Astrocyte (in vitro differentiated cells and primary cell): ENCODE data around the gene SLC16A13. TPM values are rescaled to one million over a fixed set of nuclear protein-coding genes. Genes with fewer than 3 reads are reported as not detected.

ENCODE experiments used
- DNase-seq: peaks from one replicate; pipeline ENCODE4 v3.0.0-alpha.2; 2010; ENCODE audit warnings: low read depth
- FAIRE-seq: peaks from 2 replicates; lab custom pipeline; 2011; peaks lifted over from hg19 to GRCh38; lab: Jason Lieb, UNC
- H2AFZ ChIP-seq: 2 replicates; pipeline ENCODE4 v1.6.0; 2012; ENCODE audit warnings: low read depth, low read length, inconsistent platforms
- H3K27ac ChIP-seq: 2 replicates; pipeline ENCODE4 v1.5.1; 2011; ENCODE audit warnings: low read depth, low read length, inconsistent platforms
- H3K27me3 ChIP-seq: 2 replicates; pipeline ENCODE4 v1.6.0; 2011; ENCODE audit warnings: low read length, inconsistent platforms; ENCODE audit not compliant: insufficient read depth
- H3K36me3 ChIP-seq: 2 replicates; pipeline ENCODE4 v1.5.1; 2011; ENCODE audit warnings: low read length, inconsistent platforms; ENCODE audit not compliant: insufficient read depth
- H3K4me1 ChIP-seq: 2 replicates; pipeline ENCODE4 v1.5.1; 2011; ENCODE audit warnings: low read length, inconsistent platforms; ENCODE audit not compliant: insufficient read depth
- H3K4me2 ChIP-seq: 2 replicates; pipeline ENCODE4 v1.6.0; 2012; ENCODE audit warnings: low read length, inconsistent platforms
- H3K4me3 ChIP-seq: 2 replicates; pipeline ENCODE4 v1.5.1; 2011; ENCODE audit warnings: low read depth, mild to moderate bottlenecking, low read length, inconsistent platforms; ENCODE audit not compliant: insufficient read depth
- H3K79me2 ChIP-seq: 2 replicates; pipeline ENCODE4 v1.6.0; 2012; ENCODE audit warnings: mild to moderate bottlenecking, low read length, inconsistent platforms; ENCODE audit not compliant: insufficient read depth
- H3K9ac ChIP-seq: 2 replicates; pipeline ENCODE4 v1.6.0; 2012; ENCODE audit warnings: mild to moderate bottlenecking, low read length, inconsistent platforms
- H3K9me3 ChIP-seq: 2 replicates; pipeline ENCODE4 v1.5.1; 2012; ENCODE audit warnings: low read depth, mild to moderate bottlenecking, low read length, inconsistent platforms; ENCODE audit not compliant: insufficient read depth
- H4K20me1 ChIP-seq: 2 replicates; pipeline ENCODE4 v1.6.0; 2012; ENCODE audit warnings: low read length, inconsistent platforms; ENCODE audit not compliant: insufficient read depth
- H3K27ac Mint-ChIP-seq: one replicate; pipeline ENCODE4 v1.8.0; 2021; ENCODE audit warnings: mild to moderate bottlenecking, mixed read lengths; ENCODE audit not compliant: unreplicated experiment
- H3K27me3 Mint-ChIP-seq: one replicate; pipeline ENCODE4 v1.8.0; 2021; ENCODE audit warnings: low read depth, mixed read lengths; ENCODE audit not compliant: unreplicated experiment
- H3K36me3 Mint-ChIP-seq: one replicate; pipeline ENCODE4 v1.8.0; 2021; ENCODE audit warnings: low read depth, mixed read lengths; ENCODE audit not compliant: unreplicated experiment
- H3K4me1 Mint-ChIP-seq: one replicate; pipeline ENCODE4 v1.8.0; 2021; ENCODE audit warnings: low read depth, mixed read lengths; ENCODE audit not compliant: unreplicated experiment
- H3K4me3 Mint-ChIP-seq: one replicate; pipeline ENCODE4 v1.8.0; 2021; ENCODE audit warnings: mild to moderate bottlenecking, moderate library complexity, mixed read lengths; ENCODE audit not compliant: unreplicated experiment
- H3K9me3 Mint-ChIP-seq: one replicate; pipeline ENCODE4 v1.8.0; 2021; ENCODE audit warnings: mild to moderate bottlenecking, mixed read lengths; ENCODE audit not compliant: unreplicated experiment
- EZH2 ChIP-seq: IDR thresholded peaks from 2 replicates; pipeline ENCODE4 v1.6.1; 2012; ENCODE audit warnings: mild to moderate bottlenecking, low read length, inconsistent platforms; ENCODE audit not compliant: insufficient read depth
- total RNA-seq: library from RNA; stranded (reverse); gene quantifications from 2 replicates; pipeline ENCODE4 v1.2.1, GENCODE V29; 2021
- TF ChIP-seq, protein P1 (sequence below): IDR thresholded peaks from 2 replicates; pipeline ENCODE4 v1.5.1; 2011; ENCODE audit warnings: low read depth, mild to moderate bottlenecking, inconsistent platforms, low read length, moderate library complexity; ENCODE audit not compliant: insufficient read depth

The SLC16A13 gene
- total RNA-seq, 1 donor from 2014 or later = 6.6 TPM

GRCh38 chr17:7005716-7006115, 30.1 kb upstream of the SLC16A13 start:
- TF ChIP-seq EZH2 = no peak
- TF ChIP-seq, protein P1, sequence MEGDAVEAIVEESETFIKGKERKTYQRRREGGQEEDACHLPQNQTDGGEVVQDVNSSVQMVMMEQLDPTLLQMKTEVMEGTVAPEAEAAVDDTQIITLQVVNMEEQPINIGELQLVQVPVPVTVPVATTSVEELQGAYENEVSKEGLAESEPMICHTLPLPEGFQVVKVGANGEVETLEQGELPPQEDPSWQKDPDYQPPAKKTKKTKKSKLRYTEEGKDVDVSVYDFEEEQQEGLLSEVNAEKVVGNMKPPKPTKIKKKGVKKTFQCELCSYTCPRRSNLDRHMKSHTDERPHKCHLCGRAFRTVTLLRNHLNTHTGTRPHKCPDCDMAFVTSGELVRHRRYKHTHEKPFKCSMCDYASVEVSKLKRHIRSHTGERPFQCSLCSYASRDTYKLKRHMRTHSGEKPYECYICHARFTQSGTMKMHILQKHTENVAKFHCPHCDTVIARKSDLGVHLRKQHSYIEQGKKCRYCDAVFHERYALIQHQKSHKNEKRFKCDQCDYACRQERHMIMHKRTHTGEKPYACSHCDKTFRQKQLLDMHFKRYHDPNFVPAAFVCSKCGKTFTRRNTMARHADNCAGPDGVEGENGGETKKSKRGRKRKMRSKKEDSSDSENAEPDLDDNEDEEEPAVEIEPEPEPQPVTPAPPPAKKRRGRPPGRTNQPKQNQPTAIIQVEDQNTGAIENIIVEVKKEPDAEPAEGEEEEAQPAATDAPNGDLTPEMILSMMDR = no peak
- Mint-ChIP-seq H3K4me3 (no peak overlapping the region), H3K4me1 (peaks cover 8% of the 10 kb centered on the region), H3K9me3 (peaks cover 1% of the 10 kb centered on the region), H3K27me3 (no peaks in the 10 kb centered on the region), H3K27ac (no peak overlapping the region), H3K36me3 (peaks cover 6% of the 10 kb centered on the region)
- no peaks in the 10 kb centered on the region for H3K27me3 ChIP-seq
- peaks cover 37% of the 10 kb centered on the region for H3K79me2 ChIP-seq
- H3K4me1 ChIP-seq = no peaks in the 10 kb centered on the region
- DNase-seq = no peak
- no peak overlapping the region for H3K27ac ChIP-seq
- H4K20me1 ChIP-seq = peaks cover 70% of the 10 kb centered on the region
- no peak overlapping the region for H3K4me3 ChIP-seq
- peaks cover 6% of the 10 kb centered on the region for H3K36me3 ChIP-seq
- H3K4me2 ChIP-seq = no peak overlapping the region
- no peak overlapping the region for H2AFZ ChIP-seq
- FAIRE-seq = no peak
- H3K9ac ChIP-seq = no peak overlapping the region
- H3K9me3 ChIP-seq = no peaks in the 10 kb centered on the region

GRCh38 chr17:7007143-7007542, 28.7 kb upstream of the SLC16A13 start:
- Mint-ChIP-seq H3K27me3 (no peaks in the 10 kb centered on the region), H3K9me3 (no peaks in the 10 kb centered on the region), H3K27ac (no peak overlapping the region), H3K4me3 (peak overlapping the region; percentile 17), H3K36me3 (no peaks in the 10 kb centered on the region), H3K4me1 (peaks cover 15% of the 10 kb centered on the region)
- no peak overlapping the region for H3K9ac ChIP-seq
- H3K36me3 ChIP-seq = peaks cover under 1% of the 10 kb centered on the region
- TF ChIP-seq, protein P1 = no peak
- no peak for TF ChIP-seq EZH2
- H3K27ac ChIP-seq = no peak overlapping the region
- H2AFZ ChIP-seq = no peak overlapping the region
- no peaks in the 10 kb centered on the region for H3K9me3 ChIP-seq
- no peak for DNase-seq
- peaks cover 11% of the 10 kb centered on the region for H3K4me1 ChIP-seq
- H3K79me2 ChIP-seq = peaks cover 52% of the 10 kb centered on the region
- H3K27me3 ChIP-seq = no peaks in the 10 kb centered on the region
- no peak overlapping the region for H3K4me3 ChIP-seq
- FAIRE-seq = no peak
- peaks cover 61% of the 10 kb centered on the region for H4K20me1 ChIP-seq
- no peak overlapping the region for H3K4me2 ChIP-seq

GRCh38 chr17:7010523-7010922, 25.3 kb upstream of the SLC16A13 start:
- FAIRE-seq (no peak), DNase-seq (no peak)
- Histone ChIP-seq H3K4me2 (peak overlapping the region; percentile 89), H3K9me3 (no peaks in the 10 kb centered on the region), H4K20me1 (peaks cover 39% of the 10 kb centered on the region), H2AFZ (no peak overlapping the region), H3K27me3 (no peaks in the 10 kb centered on the region), H3K36me3 (no peaks in the 10 kb centered on the region), H3K4me3 (peak overlapping the region; percentile 82), H3K4me1 (peaks cover 27% of the 10 kb centered on the region), H3K9ac (no peak overlapping the region), H3K79me2 (peaks cover 66% of the 10 kb centered on the region), H3K27ac (no peak overlapping the region)
- Mint-ChIP-seq H3K4me3 (peak overlapping the region; percentile 98), H3K27me3 (no peaks in the 10 kb centered on the region), H3K27ac (no peak overlapping the region), H3K4me1 (peaks cover 26% of the 10 kb centered on the region), H3K36me3 (peaks cover 2% of the 10 kb centered on the region), H3K9me3 (no peaks in the 10 kb centered on the region)
- TF ChIP-seq EZH2 = no peak
- TF ChIP-seq, protein P1 = no peak
